GM12892 (cell line): ENCODE results near the gene GALNT2.

ENCODE experiments used
- POLR2A ChIP-seq: IDR thresholded peaks from 2 replicates; pipeline ENCODE4 v1.6.1; 2011; ENCODE audit warnings: low read depth, low read length, control low read depth
- POLR2AphosphoS5 ChIP-seq: IDR thresholded peaks from 2 replicates; pipeline ENCODE4 v1.6.1; 2011; ENCODE audit warnings: low read depth, low read length, control low read depth
- TAF1 ChIP-seq: IDR thresholded peaks from 2 replicates; pipeline ENCODE4 v1.6.1; 2011; ENCODE audit warnings: low read depth, mild to moderate bottlenecking, control low read depth, low read length, borderline replicate concordance

DNA sequence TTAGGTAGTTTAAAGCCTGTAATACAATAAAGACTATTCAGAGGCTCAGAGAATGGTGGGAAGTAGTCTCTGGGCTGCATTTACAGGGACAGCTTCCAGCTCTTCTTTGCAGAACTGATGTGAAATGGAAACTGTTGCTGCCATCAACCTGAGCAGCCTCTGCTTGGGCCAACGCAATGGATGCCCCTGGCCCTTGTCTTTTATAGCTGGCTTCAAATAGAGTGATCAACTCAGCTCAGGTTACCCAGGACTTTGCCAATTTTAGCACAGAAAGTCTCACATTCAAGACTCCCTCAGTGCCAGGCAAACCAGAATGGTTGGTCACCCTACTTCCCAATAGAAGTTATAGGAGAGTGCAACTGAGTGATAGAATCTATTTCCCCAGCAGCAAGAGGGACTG is 18.1 kb upstream of the GALNT2 start:
- no peak for TF ChIP-seq POLR2AphosphoS5
- no peak for TF ChIP-seq TAF1
- TF ChIP-seq POLR2A = no peak
